GM12875 (cell line): Measurements from ENCODE around the gene TMEM40.
"Not testable (repeated sequence)": the region's sequence is repeated elsewhere in the genome, so short reads cannot be mapped to it uniquely, and the experiment has no call there.

ENCODE experiments used
- H3K4me3 ChIP-seq: one replicate; pipeline ENCODE4 v1.5.1; 2011; ENCODE audit warnings: low read depth, low read length, control low read depth
- CTCF ChIP-seq: IDR thresholded peaks from 2 replicates; pipeline ENCODE4 v1.5.1; 2011; ENCODE audit warnings: low read depth, mild to moderate bottlenecking, control low read depth, inconsistent platforms, low read length, moderate library complexity, borderline replicate concordance; ENCODE audit not compliant: insufficient read depth

Gene TMEM40

GRCh38 chr3:12798559-12799179 lies 39.6 kb upstream of the TMEM40 start:
- TF ChIP-seq CTCF, result no peak
- no peak overlapping the region for H3K4me3 ChIP-seq

- H3K4me3 ChIP-seq, result no peak overlapping the region
- TF ChIP-seq CTCF, result no peak
These were observed 39.0 kb upstream of the TMEM40 start for GRCh38 chr3:12797892-12798558.

GRCh38 chr3:12797124-12797891 lies 38.2 kb upstream of the TMEM40 start:
- TF ChIP-seq CTCF, result no peak
- H3K4me3 ChIP-seq, result no peak overlapping the region

GRCh38 chr3:12796171-12797123 lies 37.4 kb upstream of the TMEM40 start, which contains the start of gene CAND2:
Gene CAND2, plus strand, starts transcription at chr3:12796680. Its CDS starts 41 bp downstream, at chr3:12796721.
- no peak for TF ChIP-seq CTCF
- no peak within 1 kb of the TSS for H3K4me3 ChIP-seq

GRCh38 chr3:12793701-12794100 lies 34.6 kb upstream of the TMEM40 start:
- H3K4me3 ChIP-seq, result no peak overlapping the region
- no peak for TF ChIP-seq CTCF

- H3K4me3 ChIP-seq, result no peak overlapping the region
- no peak for TF ChIP-seq CTCF
These were observed 32.4 kb upstream of the TMEM40 start for GRCh38 chr3:12791430-12791829.

- H3K4me3 ChIP-seq, result not testable (repeated sequence)
These were observed 29.1 kb upstream of the TMEM40 start for GRCh38 chr3:12787967-12788690.
